A673 (cell line): Measurements from ENCODE around the gene ZGLP1. TPM values are rescaled to one million over a fixed set of nuclear protein-coding genes. Genes with fewer than 3 reads are reported as not detected.

Experiments used
- BruUV-seq: library from RNA; stranded (reverse); fragments of 400-500 nt; replicated peaks from 2 replicates; lab custom pipeline; 2021; lab: Mats Ljungman, UMichigan
- CTCF ChIA-PET: fragments of 300-600 bp; sonication (Branson Sonifier 250); formaldehyde crosslinking; loops from one replicate; lab custom pipeline; 2022; ENCODE audit warnings: antibody characterized with exemption; lab: Charles Lee
- POLR2A ChIA-PET: fragments of 300-600 bp; sonication (Branson Sonifier 250); formaldehyde crosslinking; loops from one replicate; lab custom pipeline; 2022; ENCODE audit warnings: antibody characterized with exemption; ENCODE audit not compliant: low non-redundant PET; lab: Charles Lee
- DNase-seq: peaks from one replicate; pipeline ENCODE4 v3.0.0-alpha.2; 2015; ENCODE audit warnings: low spot score
- H3K27ac ChIP-seq: fragments of 200-600 bp; sonication (generic); 2 replicates; pipeline ENCODE4 v1.5.1; 2016; ENCODE audit warnings: mixed run types, low read depth, mild to moderate bottlenecking, mixed read lengths, antibody characterized with exemption, low read length; ENCODE audit not compliant: poor library complexity, severe bottlenecking
- H3K27me3 ChIP-seq: fragments of 200-600 bp; sonication (generic); replicated peaks from 2 replicates; pipeline ENCODE4 v1.6.1; 2017; ENCODE audit warnings: mixed run types, low read depth, mild to moderate bottlenecking, mixed read lengths, antibody characterized with exemption, low read length; ENCODE audit not compliant: insufficient read depth, poor library complexity
- H3K36me3 ChIP-seq: fragments of 200-600 bp; sonication (generic); 2 replicates; pipeline ENCODE4 v1.6.1; 2016; ENCODE audit warnings: mixed run types, mild to moderate bottlenecking, mixed read lengths, antibody characterized with exemption, low read length; ENCODE audit not compliant: insufficient read depth, poor library complexity, severe bottlenecking
- H3K4me1 ChIP-seq: fragments of 200-600 bp; sonication (generic); 2 replicates; pipeline ENCODE4 v1.6.1; 2017; ENCODE audit warnings: mixed run types, mild to moderate bottlenecking, mixed read lengths, antibody characterized with exemption, low read length; ENCODE audit not compliant: insufficient read depth, poor library complexity, severe bottlenecking
- H3K4me3 ChIP-seq: fragments of 200-600 bp; sonication (generic); 2 replicates; pipeline ENCODE4 v1.5.1; 2016; ENCODE audit warnings: low read depth, mixed run types, mild to moderate bottlenecking, mixed read lengths, low read length; ENCODE audit not compliant: poor library complexity, severe bottlenecking
- H3K9me3 ChIP-seq: fragments of 200-600 bp; sonication (generic); 2 replicates; pipeline ENCODE4 v1.6.1; 2016; ENCODE audit warnings: mixed run types, low read depth, mild to moderate bottlenecking, mixed read lengths, antibody characterized with exemption, low read length; ENCODE audit not compliant: poor library complexity, severe bottlenecking
- CTCF ChIP-seq: fragments of 300-800, 200-600 bp; sonication (generic); conservative IDR thresholded peaks from 2 replicates; pipeline ENCODE4 v1.5.1; 2017; ENCODE audit warnings: low read depth, mild to moderate bottlenecking, antibody characterized with exemption, low read length, moderate library complexity, mixed read lengths
- EZH2 ChIP-seq: fragments of 200-600 bp; sonication (generic); IDR thresholded peaks from 2 replicates; pipeline ENCODE4 v1.6.1; 2017; ENCODE audit warnings: borderline replicate concordance, low read depth, mild to moderate bottlenecking, mixed read lengths, antibody characterized with exemption, low read length; ENCODE audit not compliant: poor library complexity, severe bottlenecking
- intact Hi-C: fragments of 100-400 bp; cut with micrococcal nuclease; formaldehyde crosslinking; loops from one replicate; pipeline ENCODE4 v1.10.0; 2022; ENCODE audit not compliant: unreplicated experiment
- total RNA-seq: library from RNA; stranded (reverse); gene quantifications from 2 replicates; pipeline ENCODE4 v1.2.3, GENCODE V29; 2021

ZGLP1 gene
- total RNA-seq, 1 experiment from 2014 or later, result 7.2 TPM

DNA sequence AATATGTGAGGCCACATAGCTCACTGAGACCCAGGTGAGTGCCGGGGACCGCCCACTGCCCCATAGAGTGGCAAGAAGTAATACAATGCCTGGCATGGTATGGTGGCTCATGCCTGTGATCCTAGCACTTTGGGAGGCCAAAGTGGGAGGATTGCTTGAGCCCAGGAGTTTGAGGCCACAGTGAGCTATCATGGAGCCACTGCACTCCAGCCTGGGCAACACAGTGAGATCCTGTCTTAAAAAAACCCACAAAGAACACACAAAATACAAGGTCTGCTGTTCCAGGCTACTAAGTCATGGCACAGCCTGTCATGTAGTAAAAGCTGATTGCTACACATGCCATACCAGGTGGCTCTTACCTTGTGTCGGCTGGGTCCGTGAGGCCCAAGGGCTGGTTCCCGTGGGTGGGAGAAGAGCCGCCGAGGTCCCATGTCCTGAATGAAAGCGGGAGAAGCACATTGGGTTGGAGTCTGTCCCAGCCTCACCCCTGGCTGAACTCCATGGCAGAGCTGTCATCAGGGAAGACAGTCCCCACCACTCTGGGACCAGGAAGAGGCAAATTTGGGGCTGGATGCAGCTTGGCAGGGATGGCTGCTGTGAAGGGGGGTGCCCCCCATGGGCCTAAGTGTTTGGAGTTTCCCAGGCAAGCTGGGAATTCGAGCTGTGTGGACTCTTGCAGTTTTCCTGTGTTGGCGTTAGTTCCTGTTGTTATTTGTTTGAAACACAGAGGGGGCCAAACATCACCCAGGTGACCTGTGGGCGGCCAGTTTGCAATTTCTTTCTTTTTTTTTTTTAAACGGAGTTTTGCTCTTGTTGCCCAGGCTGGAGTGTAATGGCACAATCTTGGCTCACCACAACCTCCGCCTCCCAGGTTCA is 9.4 kb upstream of the ZGLP1 start:
- Histone ChIP-seq H3K4me1 (peaks cover 5% of the 10 kb centered on the region), H3K4me3 (no peak overlapping the region), H3K9me3 (no peaks in the 10 kb centered on the region), H3K27ac (no peak overlapping the region), H3K36me3 (peaks cover 67% of the 10 kb centered on the region), H3K27me3 (no peaks in the 10 kb centered on the region)
- POLR2A ChIA-PET, result interaction anchor here (0.5 to 0.6 kb wide), 2 partner anchors 18 to 1413 kb away, joined by 7 to 8 read pairs; no protein-coding TSS in a partner anchor
- no peak for TF ChIP-seq EZH2
- TF ChIP-seq CTCF, result no peak
- intact Hi-C loops, result no loop called here
- CTCF ChIA-PET, result no interaction called here
- no TSS peak for BruUV-seq
- DNase-seq, result no peak

DNA sequence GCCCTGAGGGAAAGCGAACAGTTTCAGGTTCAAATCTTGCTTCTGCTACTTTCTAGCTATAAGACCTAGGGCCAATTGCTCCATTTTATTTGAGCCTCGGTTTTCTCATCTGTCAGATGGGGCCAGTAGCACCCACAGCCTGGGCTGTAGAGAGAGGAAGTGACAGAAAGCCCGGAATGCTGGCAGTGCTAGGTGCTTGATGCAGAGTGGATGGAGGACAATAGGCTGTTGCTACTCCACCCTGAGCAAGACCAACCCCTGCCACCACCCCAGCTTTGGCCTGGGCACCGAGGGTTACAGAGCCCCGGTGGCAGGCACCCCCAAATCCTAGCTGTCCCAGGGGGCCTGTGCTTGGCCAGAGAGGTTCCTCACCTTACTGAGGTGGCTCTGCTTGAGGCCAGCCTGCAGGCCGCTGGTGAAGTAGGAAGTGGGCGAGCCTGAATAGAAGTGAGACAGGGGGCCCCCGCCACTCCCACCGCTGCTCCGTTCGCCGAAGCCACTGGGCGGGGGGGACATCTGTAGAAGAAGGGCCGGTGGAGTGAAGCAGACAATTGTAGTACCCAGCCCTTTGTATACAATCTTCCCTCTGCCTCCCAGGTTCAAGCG is 8.3 kb upstream of the ZGLP1 start:
- DNase-seq, result no peak
- Histone ChIP-seq H3K4me1 (peaks cover 5% of the 10 kb centered on the region), H3K27me3 (no peaks in the 10 kb centered on the region), H3K27ac (no peak overlapping the region), H3K36me3 (peaks cover 60% of the 10 kb centered on the region), H3K9me3 (no peaks in the 10 kb centered on the region), H3K4me3 (no peak overlapping the region)
- TF ChIP-seq EZH2, result no peak
- TF ChIP-seq CTCF, result no peak
- ChIA-PET POLR2A (no interaction called here), CTCF (no interaction called here)
- intact Hi-C loops, result no loop called here
- BruUV-seq, result no TSS peak

DNA sequence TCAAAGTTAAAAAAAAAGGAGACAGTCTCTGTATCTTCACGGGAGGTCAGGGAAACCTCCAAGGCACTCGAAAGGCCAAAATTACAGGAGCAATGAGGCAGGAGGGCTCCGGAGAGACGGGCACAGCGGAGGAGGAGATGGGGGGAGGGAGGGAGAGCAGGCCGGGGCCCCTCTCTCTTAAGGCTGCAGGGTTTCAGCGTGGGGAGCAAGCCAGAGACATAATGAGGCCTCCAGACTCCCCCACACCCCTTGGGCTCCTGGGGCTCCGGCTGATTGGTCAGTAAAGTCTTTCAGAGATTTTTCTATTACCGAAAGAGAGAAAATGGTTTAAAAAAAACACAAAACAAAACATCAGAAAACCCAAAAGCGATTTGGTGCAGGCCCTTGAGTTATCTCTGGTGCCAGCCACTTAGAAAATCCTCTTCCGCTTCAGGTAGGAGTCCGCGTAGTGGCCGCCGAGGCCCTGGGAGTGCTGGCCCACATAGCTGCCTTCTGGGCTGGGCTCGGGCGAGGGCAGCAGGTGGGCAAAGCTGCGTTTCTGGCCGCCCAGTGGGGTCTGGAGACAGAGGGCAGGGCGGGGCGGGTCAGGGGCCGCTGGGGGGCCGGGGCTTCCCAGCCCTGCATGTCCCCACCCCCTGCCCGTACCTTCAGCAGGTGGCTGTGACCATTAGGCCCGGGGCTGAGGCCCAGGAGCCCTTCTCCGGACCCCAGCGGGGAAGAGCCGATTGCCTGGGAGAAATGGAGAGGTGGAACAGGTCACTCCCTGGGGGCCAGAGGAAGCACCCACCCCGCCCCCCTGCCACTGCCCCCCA is 7.6 kb upstream of the ZGLP1 start:
- Histone ChIP-seq H3K36me3 (peaks cover 53% of the 10 kb centered on the region), H3K4me3 (no peak overlapping the region), H3K4me1 (peaks cover 5% of the 10 kb centered on the region), H3K27ac (no peak overlapping the region), H3K9me3 (no peaks in the 10 kb centered on the region), H3K27me3 (no peaks in the 10 kb centered on the region)
- DNase-seq, result no peak
- no TSS peak for BruUV-seq
- intact Hi-C loops, result no loop called here
- POLR2A ChIA-PET, result no interaction called here
- CTCF ChIA-PET, result no interaction called here
- no peak for TF ChIP-seq EZH2
- TF ChIP-seq CTCF, result no peak
